Effector memory CD8-positive, alpha-beta T cell (primary cell): ENCODE measurements around the gene RCHY1.
"Not testable (repeated sequence)": the region's sequence is repeated elsewhere in the genome, so short reads cannot be mapped to it uniquely, and the experiment has no call there.

Experiments
- ATAC-seq: fragments of 150-1000 bp; cut with Tn5 transposase; replicated peaks from 2 replicates; pipeline ENCODE4 v1.10.0; 2021; ENCODE audit warnings: mild to moderate bottlenecking, moderate library complexity
- DNase-seq, 3 experiments: peaks; one replicate each; pipeline ENCODE4 v3.0.0; 2021
- H3K27ac Mint-ChIP-seq, 2 donors: one replicate each; pipeline ENCODE4 v1.8.0; 2022; ENCODE audit warnings: mild to moderate bottlenecking in 2 of 2, mixed read lengths in 2 of 2, moderate library complexity in 2 of 2
- H3K27me3 Mint-ChIP-seq, 2 donors: one replicate each; pipeline ENCODE4 v1.8.0; 2022; ENCODE audit warnings: mixed read lengths in 2 of 2
- H3K36me3 Mint-ChIP-seq: one replicate; pipeline ENCODE4 v1.8.0; 2022; ENCODE audit warnings: mild to moderate bottlenecking, moderate library complexity, mixed read lengths; ENCODE audit not compliant: insufficient read depth
- H3K4me1 Mint-ChIP-seq, 2 donors: one replicate each; pipeline ENCODE4 v1.8.0; 2022; ENCODE audit warnings: low read depth in 2 of 2, mixed read lengths in 2 of 2
- H3K4me3 Mint-ChIP-seq, 2 donors: one replicate each; pipeline ENCODE4 v1.8.0; 2022; ENCODE audit warnings: mild to moderate bottlenecking in 2 of 2, mixed read lengths in 2 of 2, moderate library complexity in 2 of 2
- H3K9me3 Mint-ChIP-seq, 2 donors: one replicate each; pipeline ENCODE4 v1.8.0; 2022; ENCODE audit warnings: mixed read lengths in 2 of 2
- total RNA-seq, 9 experiments: gene quantifications; one replicate each; lab custom pipeline; 2026; lab: John Stamatoyannopoulos, UW

Gene RCHY1
- 22.1 to 44.4 (median 32.9) reads per million in 9 experiments for total RNA-seq

- Mint-ChIP-seq H3K4me1 (peaks cover 24 to 44% of the 10 kb centered on the region in 2 donors), H3K9me3 (no peaks in the 10 kb centered on the region), H3K36me3 (peaks cover 39% of the 10 kb centered on the region), H3K4me3 (no peak within 1 kb of the TSS), H3K27ac (no peak within 1 kb of the TSS), H3K27me3 (no peaks in the 10 kb centered on the region)
- DNase-seq (peak; percentile 90 to 92 (median 91)), ATAC-seq (peak; percentile 85)
Observed at GRCh38 chr4:75514131-75514948, at the start of gene RCHY1, which contains the start of gene THAP6. TSS of gene RCHY1 (minus strand) at chr4:75514403. CDS start at chr4:75514286, 117 bp downstream. TSS of gene THAP6 (plus strand) at chr4:75514473. CDS start at chr4:75515453, 980 bp downstream.

- Mint-ChIP-seq H3K36me3 (no peaks in the 10 kb centered on the region), H3K4me3 (no peak overlapping the region), H3K4me1 (peaks cover 5 to 7% of the 10 kb centered on the region in 2 donors), H3K9me3 (no peaks in the 10 kb centered on the region), H3K27me3 (peaks cover 21% of the 10 kb centered on the region in 2 donors), H3K27ac (no peak overlapping the region)
- DNase-seq = no peak
- ATAC-seq = no peak
Observed at GRCh38 chr4:75561789-75562188, 47.6 kb upstream of the RCHY1 start.

- H3K9me3 Mint-ChIP-seq = no peaks in the 10 kb centered on the region
- no peak for DNase-seq
Observed at GRCh38 chr4:75557696-75558095, 43.5 kb upstream of the RCHY1 start.

GRCh38 chr4:75555294-75556164 lies 41.3 kb upstream of the RCHY1 start, which contains the start of gene ODAPH:
TSS of gene ODAPH (plus strand) at chr4:75556066. CDS start at chr4:75556083, 17 bp downstream.
- Mint-ChIP-seq H3K4me3 (peak within 1 kb of the TSS in 1 of 2 donors; percentile 36), H3K36me3 (no peaks in the 10 kb centered on the region), H3K9me3 (no peaks in the 10 kb centered on the region), H3K4me1 (peaks cover 0 to 4% of the 10 kb centered on the region in 2 donors), H3K27me3 (peaks cover 10 to 24% of the 10 kb centered on the region in 2 donors), H3K27ac (no peak within 1 kb of the TSS)
- peak; percentile 97 for ATAC-seq
- DNase-seq = peak in 2 of 3 experiments; percentile 13 to 14

More at GRCh38 chr4:75557696-75558095, 43.5 kb upstream of the RCHY1 start:
- Mint-ChIP-seq H3K27ac (no peak overlapping the region), H3K4me1 (peaks cover 0 to 4% of the 10 kb centered on the region in 2 donors), H3K27me3 (peaks cover 10 to 30% of the 10 kb centered on the region in 2 donors), H3K36me3 (no peaks in the 10 kb centered on the region), H3K4me3 (no peak overlapping the region)
- ATAC-seq = no peak

- Mint-ChIP-seq H3K27ac (no peak overlapping the region), H3K27me3 (peaks cover 4 to 13% of the 10 kb centered on the region in 2 donors), H3K9me3 (no peaks in the 10 kb centered on the region), H3K4me1 (peaks cover 0 to 4% of the 10 kb centered on the region in 2 donors), H3K36me3 (peaks cover 2% of the 10 kb centered on the region), H3K4me3 (no peak overlapping the region)
- no peak for DNase-seq
- ATAC-seq = no peak
Observed at GRCh38 chr4:75552452-75552851, 38.2 kb upstream of the RCHY1 start.

- peaks cover 12% of the 10 kb centered on the region for H3K36me3 Mint-ChIP-seq
- DNase-seq (no peak), ATAC-seq (no peak)
- H3K9me3 Mint-ChIP-seq = no peaks in the 10 kb centered on the region
- peaks cover 0 to 2% of the 10 kb centered on the region in 2 donors for H3K27me3 Mint-ChIP-seq
- H3K4me1 Mint-ChIP-seq = no peaks in the 10 kb centered on the region
- no peak overlapping the region for H3K27ac Mint-ChIP-seq
- no peak overlapping the region for H3K4me3 Mint-ChIP-seq
Observed at GRCh38 chr4:75549019-75549418, 34.8 kb upstream of the RCHY1 start.

- no peaks in the 10 kb centered on the region for H3K27me3 Mint-ChIP-seq
Observed at GRCh38 chr4:75547647-75548387, 33.6 kb upstream of the RCHY1 start.

GRCh38 chr4:75545526-75545925 lies 31.3 kb upstream of the RCHY1 start:
- peak overlapping the region in 1 of 2 donors; percentile 9 for H3K27ac Mint-ChIP-seq
- H3K4me3 Mint-ChIP-seq = no peak overlapping the region
- no peak for DNase-seq
- no peak for ATAC-seq
- no peaks in the 10 kb centered on the region for H3K27me3 Mint-ChIP-seq
- no peaks in the 10 kb centered on the region for H3K9me3 Mint-ChIP-seq
- peaks cover 12% of the 10 kb centered on the region for H3K36me3 Mint-ChIP-seq
- no peaks in the 10 kb centered on the region for H3K4me1 Mint-ChIP-seq

More at GRCh38 chr4:75547647-75548387, 33.6 kb upstream of the RCHY1 start:
- no peak overlapping the region for H3K4me3 Mint-ChIP-seq
- peaks cover 12% of the 10 kb centered on the region for H3K36me3 Mint-ChIP-seq
- DNase-seq (no peak), ATAC-seq (no peak)
- H3K4me1 Mint-ChIP-seq = no peaks in the 10 kb centered on the region
- H3K27ac Mint-ChIP-seq = no peak overlapping the region
- H3K9me3 Mint-ChIP-seq = no peaks in the 10 kb centered on the region

DNA sequence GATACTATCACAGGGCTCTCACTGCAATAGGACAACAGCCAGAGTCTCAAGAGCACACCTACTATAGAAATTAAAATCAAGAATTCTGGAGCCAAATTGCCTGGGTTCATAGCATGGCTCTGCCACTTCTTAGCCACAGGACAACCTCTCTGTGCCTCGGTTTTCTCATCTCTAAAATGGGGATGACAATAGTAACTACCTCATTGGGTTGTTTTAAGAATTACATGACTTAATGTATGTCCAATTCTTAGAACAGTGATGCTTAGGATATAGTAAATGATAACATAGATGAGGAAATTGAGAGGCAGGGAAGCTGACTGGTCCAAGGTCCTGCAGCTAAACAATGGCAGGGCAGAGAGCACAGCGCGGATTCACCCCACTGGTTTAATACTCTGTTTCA lies 30.7 kb upstream of the RCHY1 start:
- Mint-ChIP-seq H3K4me3 (no peak overlapping the region), H3K9me3 (no peaks in the 10 kb centered on the region), H3K27ac (no peak overlapping the region), H3K27me3 (no peaks in the 10 kb centered on the region), H3K36me3 (peaks cover 12% of the 10 kb centered on the region), H3K4me1 (no peaks in the 10 kb centered on the region)
- DNase-seq = no peak
- no peak for ATAC-seq

DNA sequence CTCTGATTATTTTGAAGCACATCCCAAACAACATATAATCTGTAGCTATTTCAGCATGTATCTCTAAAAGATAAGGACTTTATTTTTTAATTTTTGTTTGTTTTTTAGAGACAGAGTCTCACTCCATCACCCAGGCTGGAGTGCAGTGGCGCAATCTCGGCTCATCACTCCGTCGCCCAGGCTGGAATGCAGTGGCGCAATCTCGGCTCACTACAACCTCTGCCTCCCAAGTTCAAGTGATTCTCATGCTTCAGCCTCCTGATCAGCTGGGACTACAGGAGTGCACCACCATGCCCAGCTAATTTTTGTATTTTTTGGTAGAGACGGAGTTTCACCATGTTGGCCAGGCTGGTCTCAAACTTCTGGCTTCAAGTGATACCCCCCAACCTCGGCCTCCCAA lies 30.0 kb upstream of the RCHY1 start:
- H3K9me3 Mint-ChIP-seq, DNase-seq: not testable (repeated sequence)
- H3K27ac Mint-ChIP-seq = peak overlapping the region in 1 of 2 donors; percentile 74

DNA sequence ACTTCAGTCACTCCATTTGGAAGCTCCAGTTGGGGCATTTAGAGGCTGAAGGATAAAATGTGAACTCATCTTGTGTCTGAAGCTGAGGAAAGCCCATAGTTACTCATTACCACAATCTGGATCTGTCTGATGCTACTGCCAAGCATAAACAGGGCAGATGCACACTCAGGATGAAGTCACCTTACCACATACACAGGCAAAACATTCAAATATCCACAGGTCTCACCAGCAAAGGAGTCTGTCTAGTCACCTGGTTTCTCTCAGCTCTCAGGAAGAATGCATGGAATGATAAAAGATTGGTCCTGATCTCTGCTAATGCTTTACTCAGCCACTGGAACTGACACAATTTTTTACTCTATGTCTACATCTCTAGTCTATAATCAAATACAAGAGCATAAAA lies 28.6 kb upstream of the RCHY1 start:
- H3K9me3 Mint-ChIP-seq = no peaks in the 10 kb centered on the region
- peaks cover 10% of the 10 kb centered on the region for H3K36me3 Mint-ChIP-seq
- DNase-seq = no peak
- H3K27me3 Mint-ChIP-seq = no peaks in the 10 kb centered on the region
- H3K4me1 Mint-ChIP-seq = peaks cover 0 to under 1% of the 10 kb centered on the region in 2 donors
- no peak for ATAC-seq
- peak overlapping the region in 1 of 2 donors; percentile 45 for H3K27ac Mint-ChIP-seq
- H3K4me3 Mint-ChIP-seq = no peak overlapping the region

More for the DNA sequence above, 30.0 kb upstream of the RCHY1 start:
- H3K4me1 Mint-ChIP-seq, H3K4me3 Mint-ChIP-seq, H3K27me3 Mint-ChIP-seq, ATAC-seq: not testable (repeated sequence)
- peaks cover 10% of the 10 kb centered on the region for H3K36me3 Mint-ChIP-seq

DNA sequence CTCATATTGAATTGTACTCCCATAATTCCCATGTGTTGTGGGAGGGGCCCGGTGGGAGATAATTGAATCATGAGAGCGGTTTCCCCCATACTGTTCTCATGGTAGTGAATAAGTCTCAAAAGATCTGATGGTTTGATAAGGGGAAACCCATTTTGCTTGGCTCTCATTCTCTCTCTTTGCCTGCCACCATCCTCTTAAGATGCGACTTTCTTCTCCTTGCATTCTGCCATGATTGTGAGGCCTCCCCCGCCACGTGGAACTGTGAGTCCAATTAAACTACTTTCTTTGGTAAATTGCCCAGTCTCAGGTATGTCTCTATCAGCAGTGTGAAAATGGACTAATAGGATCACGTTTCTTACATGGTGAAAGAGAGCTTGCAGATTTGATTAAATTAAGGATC lies 23.1 kb upstream of the RCHY1 start:
- ATAC-seq, H3K4me1 Mint-ChIP-seq: not testable (repeated sequence)

GRCh38 chr4:75533926-75534325 lies 19.7 kb upstream of the RCHY1 start:
- not testable (repeated sequence) for H3K27me3 Mint-ChIP-seq, H3K36me3 Mint-ChIP-seq, H3K27ac Mint-ChIP-seq, H3K4me1 Mint-ChIP-seq, ATAC-seq, DNase-seq, H3K4me3 Mint-ChIP-seq, H3K9me3 Mint-ChIP-seq

More for the DNA sequence above, 23.1 kb upstream of the RCHY1 start:
- H3K27me3 Mint-ChIP-seq, H3K4me3 Mint-ChIP-seq, DNase-seq, H3K36me3 Mint-ChIP-seq, H3K9me3 Mint-ChIP-seq: not testable (repeated sequence)
- H3K27ac Mint-ChIP-seq = peak overlapping the region in 1 of 2 donors; percentile 71
